GM15510 (cell line): ENCODE results near the gene APBA2.

Source experiments
- POLR2A ChIP-seq: IDR thresholded peaks from 3 replicates; pipeline ENCODE4 v1.6.1; 2011; ENCODE audit warnings: borderline replicate concordance; ENCODE audit not compliant: insufficient read length; ENCODE audit errors: extremely low read depth

Gene APBA2

GRCh38 chr15:28997791-28998190, 112.0 kb downstream of the APBA2 start:
- no peak for TF ChIP-seq POLR2A

GRCh38 chr15:28998511-28998910, 112.7 kb downstream of the APBA2 start:
- no peak for TF ChIP-seq POLR2A

GRCh38 chr15:29003191-29003839, 117.5 kb downstream of the APBA2 start:
- no peak for TF ChIP-seq POLR2A

GRCh38 chr15:29003840-29004233, 118.1 kb downstream of the APBA2 start:
- no peak for TF ChIP-seq POLR2A

DNA sequence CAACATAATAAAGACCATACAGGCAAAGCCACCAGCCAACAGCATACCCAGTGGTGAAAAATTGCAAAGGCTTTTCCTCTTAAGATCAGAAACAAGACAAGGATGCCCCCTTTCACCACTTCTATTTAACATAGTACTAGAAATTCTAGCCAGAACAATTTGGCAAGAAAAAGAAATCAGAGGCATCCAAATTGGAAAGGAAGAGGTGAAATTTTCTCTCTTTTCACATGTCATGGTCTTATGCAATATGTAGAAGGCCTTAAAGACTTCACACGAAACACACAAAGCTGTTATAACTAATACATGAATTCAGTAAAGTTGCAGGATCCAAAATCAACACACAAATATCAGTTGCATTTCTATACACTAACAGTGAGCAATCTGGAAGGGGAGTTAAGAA, 120.2 kb downstream of the APBA2 start:
- TF ChIP-seq POLR2A: no peak

- TF ChIP-seq POLR2A: no peak
These were observed 123.1 kb downstream of the APBA2 start for GRCh38 chr15:29008846-29009245.

GRCh38 chr15:29012097-29012496, 126.3 kb downstream of the APBA2 start:
- no peak for TF ChIP-seq POLR2A

GRCh38 chr15:29014493-29014892, 128.7 kb downstream of the APBA2 start:
- TF ChIP-seq POLR2A: no peak

DNA sequence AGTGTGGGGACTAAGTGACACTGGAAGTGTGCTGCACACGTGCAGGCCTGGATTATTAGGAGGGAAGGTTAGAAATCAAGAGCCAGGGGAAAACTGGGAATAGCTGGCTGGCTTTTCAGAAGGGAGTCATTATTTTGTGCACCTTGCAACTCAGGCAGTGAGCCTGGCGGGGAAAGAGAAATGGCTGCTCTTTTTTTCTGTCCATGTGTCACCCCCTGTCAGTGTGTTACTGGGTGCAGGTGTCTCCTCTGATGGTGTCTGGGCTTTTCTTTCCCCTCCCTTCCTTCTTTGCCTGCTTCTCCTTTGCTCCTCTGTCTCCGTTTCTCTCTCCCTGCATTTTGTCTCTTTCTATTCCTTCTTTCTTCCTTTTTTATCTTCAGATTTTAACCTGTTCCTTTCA, 130.7 kb downstream of the APBA2 start:
- no peak for TF ChIP-seq POLR2A

- no peak for TF ChIP-seq POLR2A
These were observed 132.5 kb downstream of the APBA2 start for GRCh38 chr15:29018120-29018805.

GRCh38 chr15:29018995-29019976, 133.5 kb downstream of the APBA2 start:
- no peak for TF ChIP-seq POLR2A

- no peak for TF ChIP-seq POLR2A
These were observed 136.1 kb downstream of the APBA2 start for GRCh38 chr15:29021857-29022256.

GRCh38 chr15:29024662-29025061, 138.9 kb downstream of the APBA2 start:
- no peak for TF ChIP-seq POLR2A

DNA sequence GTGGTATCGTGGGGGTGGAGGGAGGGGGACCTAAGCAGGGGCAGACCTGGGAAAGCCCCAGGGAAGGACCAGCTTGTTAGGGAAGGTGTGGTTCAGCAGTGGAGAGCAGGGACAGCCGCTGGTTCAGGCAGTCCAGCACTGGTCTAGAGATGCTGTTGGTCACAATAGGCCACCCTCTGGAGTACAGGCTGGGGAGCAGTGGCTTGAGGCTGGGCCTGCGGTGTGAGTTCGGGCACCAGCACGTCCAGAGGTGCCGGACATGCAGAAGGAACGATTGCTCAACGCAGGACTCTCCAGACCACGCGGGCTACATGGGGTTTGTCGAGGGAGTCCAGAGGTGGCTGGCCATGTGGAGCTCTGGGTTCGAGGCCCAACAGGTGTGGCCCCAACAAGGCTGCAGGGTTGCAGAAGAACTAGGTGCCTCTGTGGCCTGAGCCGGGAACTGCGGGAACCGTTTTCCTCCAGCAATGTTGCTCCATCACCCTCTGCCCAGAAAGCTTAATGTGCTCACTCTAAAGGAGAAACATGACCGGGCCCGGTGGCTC, 143.9 kb downstream of the APBA2 start:
- TF ChIP-seq POLR2A: no peak

DNA sequence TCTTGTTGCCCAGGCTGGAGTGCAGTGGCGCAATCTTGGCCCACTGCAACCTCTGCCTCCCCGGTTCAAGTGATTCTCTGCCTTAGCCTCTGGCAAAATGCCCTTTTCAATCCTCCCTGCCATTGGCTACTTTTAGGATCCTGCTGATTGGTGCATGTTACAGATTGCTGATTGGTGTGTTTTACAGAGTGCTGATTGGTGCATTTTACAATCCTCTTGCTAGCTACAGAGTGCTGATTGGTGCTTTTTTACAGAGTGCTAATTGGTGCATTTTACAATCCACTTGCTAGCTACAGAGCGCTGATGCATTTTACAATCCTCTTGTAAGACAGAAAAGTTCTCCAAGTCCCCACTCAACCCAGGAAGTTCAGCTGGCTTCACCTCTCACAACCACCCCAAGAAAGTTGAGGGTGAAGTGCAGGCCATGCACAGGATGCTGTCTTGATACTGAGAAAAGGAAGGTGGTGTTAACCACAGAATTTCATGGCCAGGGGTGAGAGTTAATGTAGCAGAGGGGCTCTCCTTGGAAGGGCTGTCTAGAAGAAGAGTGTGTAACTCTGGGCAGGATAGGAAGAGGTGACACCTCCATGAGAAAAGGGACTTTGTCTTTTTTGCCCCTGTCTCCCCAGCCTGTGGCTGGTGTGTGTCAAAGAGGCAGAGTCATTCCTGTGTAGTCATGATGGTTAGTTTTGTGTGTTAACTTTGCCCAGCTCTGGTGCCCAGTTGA, 145.9 kb downstream of the APBA2 start:
- TF ChIP-seq POLR2A: no peak

DNA sequence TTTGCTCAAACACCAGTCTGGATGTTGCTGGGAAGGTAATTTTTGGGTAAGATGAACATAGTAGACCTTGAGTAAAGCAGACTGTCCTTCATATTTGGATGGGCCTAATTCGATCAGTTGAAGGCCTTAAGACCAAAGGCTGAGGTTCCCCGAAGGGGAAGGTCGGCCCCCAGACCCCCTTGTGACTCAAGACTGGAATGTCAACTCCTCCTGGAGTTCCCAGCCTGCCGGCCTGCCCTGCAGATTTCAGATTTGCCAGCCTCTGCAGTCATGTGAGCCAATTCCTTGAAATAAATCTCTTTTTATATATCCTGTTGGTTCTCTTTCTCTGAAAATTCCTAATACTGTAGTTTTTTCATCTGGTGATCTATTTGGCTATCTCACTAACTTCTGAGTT, 146.5 kb downstream of the APBA2 start:
- TF ChIP-seq POLR2A: no peak
